ENCODE results near the gene SPATA16.
"Not testable (repeated sequence)": the region's sequence is repeated elsewhere in the genome, so short reads cannot be mapped to it uniquely, and the experiment has no call there.

The SPATA16 gene

GRCh38 chr3:173004681-173005080 lies 136.4 kb downstream of the SPATA16 start:
- no peak for DNase-seq (ENCODE audit: low spot score)

- no peak for DNase-seq (ENCODE audit: low spot score)
These were observed 137.1 kb downstream of the SPATA16 start for GRCh38 chr3:173003956-173004355.

GRCh38 chr3:173003471-173003870 lies 137.6 kb downstream of the SPATA16 start:
- DNase-seq (ENCODE audit: low spot score): no peak

- DNase-seq (ENCODE audit: low spot score): no peak
These were observed 139.4 kb downstream of the SPATA16 start for GRCh38 chr3:173001622-173002021.

- DNase-seq (ENCODE audit: low spot score): no peak
These were observed 140.5 kb downstream of the SPATA16 start for GRCh38 chr3:173000553-173000952.

- DNase-seq (ENCODE audit: low spot score): no peak
These were observed 147.6 kb downstream of the SPATA16 start for GRCh38 chr3:172993412-172993811.

- no peak for DNase-seq (ENCODE audit: low spot score)
These were observed 149.5 kb downstream of the SPATA16 start for GRCh38 chr3:172991424-172991996.

GRCh38 chr3:172989373-172989772 lies 151.7 kb downstream of the SPATA16 start:
- DNase-seq (ENCODE audit: low spot score): no peak

GRCh38 chr3:172987273-172987672 lies 153.8 kb downstream of the SPATA16 start:
- no peak for DNase-seq (ENCODE audit: low spot score)

- no peak for DNase-seq (ENCODE audit: low spot score)
These were observed 156.1 kb downstream of the SPATA16 start for GRCh38 chr3:172984914-172985313.

GRCh38 chr3:172982736-172983364 lies 158.2 kb downstream of the SPATA16 start:
- no peak for DNase-seq (ENCODE audit: low spot score)

- DNase-seq (ENCODE audit: low spot score): no peak
These were observed 159.5 kb downstream of the SPATA16 start for GRCh38 chr3:172981407-172981983.

GRCh38 chr3:172980849-172981248 lies 160.2 kb downstream of the SPATA16 start:
- DNase-seq (ENCODE audit: low spot score): no peak

- no peak for DNase-seq (ENCODE audit: low spot score)
These were observed 163.3 kb downstream of the SPATA16 start for GRCh38 chr3:172977696-172978095.

- DNase-seq (ENCODE audit: low spot score): no peak
These were observed 166.1 kb downstream of the SPATA16 start for GRCh38 chr3:172974969-172975368.

GRCh38 chr3:172973799-172974198 lies 167.2 kb downstream of the SPATA16 start:
- no peak for DNase-seq (ENCODE audit: low spot score)

- no peak for DNase-seq (ENCODE audit: low spot score)
These were observed 168.3 kb downstream of the SPATA16 start for GRCh38 chr3:172972717-172973116.

- DNase-seq (ENCODE audit: low spot score): no peak
These were observed 169.0 kb downstream of the SPATA16 start for GRCh38 chr3:172972067-172972466.

GRCh38 chr3:172968646-172969045 lies 172.4 kb downstream of the SPATA16 start:
- DNase-seq (ENCODE audit: low spot score): no peak

GRCh38 chr3:172965256-172965655 lies 175.8 kb downstream of the SPATA16 start:
- DNase-seq (ENCODE audit: low spot score): no peak

- DNase-seq (ENCODE audit: low spot score): not testable (repeated sequence)
These were observed 180.3 kb downstream of the SPATA16 start for GRCh38 chr3:172960626-172961182.

- DNase-seq (ENCODE audit: low spot score): no peak
These were observed 182.5 kb downstream of the SPATA16 start for GRCh38 chr3:172958565-172958964.

GRCh38 chr3:172953571-172953970 lies 187.5 kb downstream of the SPATA16 start:
- no peak for DNase-seq (ENCODE audit: low spot score)
